Ovary (tissue), 3 donors: ENCODE results near the gene FUS.
A peak's percentile ranks its signal among the peaks of the same experiment; 100 is the strongest.

Experiments
- CTCF ChIP-seq, 3 donors: fragments of 450-650 bp in 2 of 3; fragments of 200-600 bp in 1 of 3; IDR thresholded peaks; one replicate each; pipeline versions ENCODE4 v1.5.1 to v1.8.0; 2016 to 2022; ENCODE audit warnings: antibody characterized with exemption in 3 of 3, mild to moderate bottlenecking in 1 of 3
- EP300 ChIP-seq: sonication (generic); formaldehyde crosslinking; IDR thresholded peaks from one replicate; pipeline ENCODE4 v1.6.1; 2017; ENCODE audit warnings: antibody characterized with exemption
- POLR2A ChIP-seq: fragments of 450-650 bp; IDR thresholded peaks from one replicate; pipeline ENCODE4 v1.6.1; 2017; ENCODE audit warnings: antibody characterized with exemption, mild to moderate bottlenecking, moderate library complexity
- donor health status: DM: no; HTN: no; CAD: no.

DNA sequence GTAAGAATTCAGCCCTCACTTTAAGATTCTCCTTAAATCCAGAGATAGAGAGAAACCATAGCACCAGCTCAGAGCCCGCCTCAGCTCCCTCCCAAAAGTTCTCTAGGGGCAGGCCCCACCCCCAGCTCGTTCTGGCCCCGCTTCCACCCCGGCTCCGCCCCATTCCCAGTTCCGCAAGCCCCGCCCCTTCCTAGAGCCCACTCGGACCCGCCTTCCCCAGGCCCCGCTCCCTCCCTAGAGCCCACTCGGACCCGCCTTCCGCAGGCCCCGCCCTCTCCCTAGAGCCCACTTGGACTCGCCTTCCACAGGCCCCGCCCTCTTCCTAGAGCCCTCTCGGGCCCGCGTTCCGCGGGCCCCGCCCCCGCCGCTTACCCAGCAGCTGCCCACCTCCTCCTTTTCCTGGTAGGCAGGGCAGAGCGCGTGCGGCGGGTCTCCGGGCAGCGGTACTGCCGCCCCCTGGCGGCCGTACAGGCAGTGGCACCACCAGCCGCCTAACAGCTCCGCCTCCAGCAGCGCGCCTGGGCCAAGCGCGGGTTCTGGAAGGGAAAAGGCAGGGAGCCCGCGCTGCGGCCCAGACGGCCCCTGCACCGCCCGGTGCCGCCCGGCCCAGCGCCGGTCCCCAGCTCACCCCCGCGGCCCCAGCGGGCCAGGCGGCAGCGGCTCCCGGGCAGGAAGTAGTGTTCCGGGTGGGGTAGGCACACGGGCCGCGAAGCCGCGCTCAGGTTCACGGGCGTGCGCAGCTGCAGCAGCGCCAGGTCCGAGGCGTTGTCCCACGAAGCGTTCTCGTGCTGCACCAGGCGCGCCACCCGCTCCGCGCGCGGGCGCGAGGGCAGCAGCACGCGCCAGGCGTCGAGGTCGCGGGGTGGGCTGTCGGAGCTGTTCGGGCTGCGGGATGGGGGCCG, 37.6 kb upstream of the FUS start:
- TF ChIP-seq CTCF (IDR thresholded peaks at IDR 0.05) (peak; percentile 95 to 99 (median 99)), POLR2A (peak; percentile 19), EP300 (peak; percentile 28)
